HEK293T (cell line): ENCODE measurements around the gene MRPL33.

Source experiments
- CTCF ChIA-PET: fragments of 350-600 bp; formaldehyde crosslinking; extraction: SDS; loops from one replicate; lab custom pipeline; 2021; ENCODE audit warnings: antibody characterized with exemption, inconsistent platforms; lab: Yijun Ruan, JAX
- POLR2A ChIA-PET: fragments of 350-600 bp; formaldehyde crosslinking; extraction: SDS; loops from one replicate; lab custom pipeline; 2020; ENCODE audit warnings: antibody characterized with exemption, inconsistent platforms; lab: Yijun Ruan, JAX
- DNase-seq: peaks from one replicate; pipeline ENCODE4 v3.0.0; 2012; ENCODE audit warnings: mixed read lengths; ENCODE audit errors: extremely low spot score
- ARNT ChIP-seq: fragments of 450-650 bp; IDR thresholded peaks from 2 replicates; pipeline ENCODE4 v1.6.1; 2017; ENCODE audit warnings: mild to moderate bottlenecking
- BHLHE40 ChIP-seq: fragments of 450-650 bp; IDR thresholded peaks from 2 replicates; pipeline ENCODE4 v1.6.1; 2016; ENCODE audit warnings: mild to moderate bottlenecking, moderate library complexity, borderline replicate concordance
- CTBP1 ChIP-seq: fragments of 450-650 bp; IDR thresholded peaks from 2 replicates; pipeline ENCODE4 v1.6.1; 2016; ENCODE audit warnings: borderline replicate concordance
- ELF4 ChIP-seq: fragments of 450-650 bp; IDR thresholded peaks from 2 replicates; pipeline ENCODE4 v1.6.1; 2017; ENCODE audit warnings: antibody characterized with exemption
- FOXA1 ChIP-seq: fragments of 450-650 bp; IDR thresholded peaks from 2 replicates; pipeline ENCODE4 v1.6.1; 2016; ENCODE audit warnings: mild to moderate bottlenecking
- FOXK2 ChIP-seq: fragments of 450-650 bp; IDR thresholded peaks from 2 replicates; pipeline ENCODE4 v1.6.1; 2016; ENCODE audit warnings: mild to moderate bottlenecking
- FOXM1 ChIP-seq: fragments of 450-650 bp; IDR thresholded peaks from 2 replicates; pipeline ENCODE4 v1.6.1; 2017; ENCODE audit warnings: mild to moderate bottlenecking, borderline replicate concordance
- HDGF ChIP-seq: fragments of 450-650 bp; IDR thresholded peaks from 2 replicates; pipeline ENCODE4 v1.6.1; 2017; ENCODE audit warnings: antibody characterized with exemption, borderline replicate concordance
- L3MBTL2 ChIP-seq: fragments of 450-650 bp; conservative IDR thresholded peaks from 2 replicates; pipeline ENCODE4 v1.6.1; 2016; ENCODE audit warnings: mild to moderate bottlenecking
- LEF1 ChIP-seq: fragments of 450-650 bp; IDR thresholded peaks from 2 replicates; pipeline ENCODE4 v1.6.1; 2017; ENCODE audit warnings: mild to moderate bottlenecking, borderline replicate concordance
- NFRKB ChIP-seq: fragments of 450-650 bp; IDR thresholded peaks from 2 replicates; pipeline ENCODE4 v1.6.1; 2016; ENCODE audit warnings: mild to moderate bottlenecking, moderate library complexity
- SP1 ChIP-seq: fragments of 450-650 bp; IDR thresholded peaks from 2 replicates; pipeline ENCODE4 v1.6.1; 2017
- SUZ12 ChIP-seq: fragments of 450-650 bp; IDR thresholded peaks from 2 replicates; pipeline ENCODE4 v1.6.1; 2016; ENCODE audit warnings: mild to moderate bottlenecking
- TARDBP ChIP-seq: fragments of 450-650 bp; IDR thresholded peaks from 2 replicates; pipeline ENCODE4 v1.6.1; 2016
- ZNF384 ChIP-seq: fragments of 450-650 bp; IDR thresholded peaks from 2 replicates; pipeline ENCODE4 v1.6.1; 2016
- TF ChIP-seq, protein P1 (sequence below): fragments of 450-650 bp; IDR thresholded peaks from 2 replicates; pipeline ENCODE4 v1.6.1; 2016

The MRPL33 gene

DNA sequence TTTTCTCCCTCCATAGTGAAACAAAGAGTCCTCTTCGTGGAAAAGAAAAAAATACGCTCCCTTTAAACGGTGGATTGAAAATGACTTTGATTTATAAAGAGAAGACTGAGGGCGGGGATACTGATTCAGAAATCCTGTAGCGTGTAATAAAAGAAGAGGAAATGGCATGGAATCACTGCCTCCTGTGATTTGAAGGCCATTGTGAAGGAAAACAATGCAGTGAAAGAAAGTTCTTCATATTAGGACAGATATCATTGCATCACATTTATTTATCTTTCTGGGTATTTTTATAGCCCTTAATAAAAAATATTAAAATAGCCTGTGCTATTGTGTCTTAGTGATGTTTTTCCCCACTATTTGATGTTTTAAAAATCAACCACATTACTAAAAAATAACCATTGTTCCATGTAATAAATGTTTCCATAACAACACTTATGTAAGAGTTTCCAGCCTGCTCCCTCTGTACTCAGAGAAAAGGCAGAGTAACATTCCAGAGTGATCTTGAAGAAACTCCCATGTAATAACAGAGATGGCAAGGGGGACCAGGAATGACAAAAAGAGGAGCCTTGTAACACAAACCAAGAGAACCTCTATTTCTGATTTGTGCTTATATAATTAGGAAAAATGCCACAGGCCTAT, 8.0 kb downstream of the MRPL33 start:
- POLR2A ChIA-PET = no interaction called here

DNA sequence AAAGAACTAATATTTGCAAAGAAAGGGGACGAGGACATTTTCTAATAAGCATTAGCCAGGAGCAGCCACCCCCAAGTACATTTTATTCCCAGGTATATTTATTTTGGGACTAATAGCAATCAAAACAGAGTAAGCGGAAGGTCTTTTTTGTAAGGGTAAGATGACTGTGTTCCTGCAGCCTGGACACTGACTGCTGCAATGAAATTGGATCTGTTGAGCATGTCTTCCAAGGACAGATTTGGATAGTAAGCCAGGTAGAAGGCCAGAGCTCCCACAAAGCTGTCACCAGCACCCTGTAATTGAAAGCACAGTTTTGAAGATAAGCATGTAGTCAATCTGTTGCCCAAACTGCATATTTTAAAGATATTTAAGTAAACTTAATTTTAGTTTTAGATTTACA, 10.0 kb downstream of the MRPL33 start:
- ChIA-PET POLR2A (no interaction called here), CTCF (no interaction called here)
- no peak for TF ChIP-seq FOXK2
- TF ChIP-seq CTBP1 = no peak
- no peak for TF ChIP-seq TARDBP
- no peak for TF ChIP-seq ARNT
- no peak for TF ChIP-seq L3MBTL2
- TF ChIP-seq SUZ12 = no peak
- no peak for TF ChIP-seq FOXM1
- TF ChIP-seq SP1 = no peak
- no peak for TF ChIP-seq FOXA1
- TF ChIP-seq ZNF384 = no peak
- TF ChIP-seq HDGF = no peak
- no peak for TF ChIP-seq LEF1
- no peak for TF ChIP-seq BHLHE40
- TF ChIP-seq, protein P1, sequence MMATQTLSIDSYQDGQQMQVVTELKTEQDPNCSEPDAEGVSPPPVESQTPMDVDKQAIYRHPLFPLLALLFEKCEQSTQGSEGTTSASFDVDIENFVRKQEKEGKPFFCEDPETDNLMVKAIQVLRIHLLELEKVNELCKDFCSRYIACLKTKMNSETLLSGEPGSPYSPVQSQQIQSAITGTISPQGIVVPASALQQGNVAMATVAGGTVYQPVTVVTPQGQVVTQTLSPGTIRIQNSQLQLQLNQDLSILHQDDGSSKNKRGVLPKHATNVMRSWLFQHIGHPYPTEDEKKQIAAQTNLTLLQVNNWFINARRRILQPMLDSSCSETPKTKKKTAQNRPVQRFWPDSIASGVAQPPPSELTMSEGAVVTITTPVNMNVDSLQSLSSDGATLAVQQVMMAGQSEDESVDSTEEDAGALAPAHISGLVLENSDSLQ = no peak
- TF ChIP-seq ELF4 = no peak
- no peak for TF ChIP-seq NFRKB

More for the DNA sequence above, 8.0 kb downstream of the MRPL33 start:
- no peak for DNase-seq
- TF ChIP-seq TARDBP (no peak), HDGF (no peak), NFRKB (no peak), FOXM1 (no peak), ZNF384 (no peak), L3MBTL2 (no peak)
- TF ChIP-seq, protein P1 = no peak
- CTCF ChIA-PET = interaction anchor here (0.6 kb wide), 1 partner anchor 161 kb away, joined by 3 read pairs; no protein-coding TSS in a partner anchor

DNA sequence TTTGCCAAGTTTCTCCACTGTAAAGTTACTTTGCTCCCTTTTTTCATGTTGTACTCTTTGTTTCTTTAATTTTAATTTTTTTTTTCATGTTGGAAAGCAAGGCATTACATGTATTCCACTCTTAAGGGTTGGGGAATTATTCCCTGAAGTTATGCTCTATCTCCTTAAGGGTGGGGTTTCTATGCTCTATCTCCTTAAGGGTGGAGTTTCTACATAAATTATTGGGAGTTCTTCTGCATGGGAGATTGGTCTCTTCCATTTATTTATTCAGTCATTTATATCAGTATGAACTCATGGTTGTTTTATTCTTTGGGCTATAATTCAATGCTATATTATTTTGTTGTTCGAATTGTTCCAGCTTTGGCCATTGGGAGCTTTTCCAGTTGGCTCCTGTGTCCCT, 11.2 kb downstream of the MRPL33 start:
- ChIA-PET CTCF (interaction anchor here (0.6 kb wide), 2 partner anchors 648 to 658 kb away, joined by 3 read pairs; no protein-coding TSS in a partner anchor), POLR2A (no interaction called here)
- TF ChIP-seq ZNF384 (no peak), L3MBTL2 (no peak), TARDBP (no peak), FOXA1 (no peak), FOXK2 (no peak), SUZ12 (no peak), FOXM1 (no peak)
- TF ChIP-seq, protein P1 = no peak
- DNase-seq = no peak

More for the DNA sequence above, 10.0 kb downstream of the MRPL33 start:
- no peak for DNase-seq

DNA sequence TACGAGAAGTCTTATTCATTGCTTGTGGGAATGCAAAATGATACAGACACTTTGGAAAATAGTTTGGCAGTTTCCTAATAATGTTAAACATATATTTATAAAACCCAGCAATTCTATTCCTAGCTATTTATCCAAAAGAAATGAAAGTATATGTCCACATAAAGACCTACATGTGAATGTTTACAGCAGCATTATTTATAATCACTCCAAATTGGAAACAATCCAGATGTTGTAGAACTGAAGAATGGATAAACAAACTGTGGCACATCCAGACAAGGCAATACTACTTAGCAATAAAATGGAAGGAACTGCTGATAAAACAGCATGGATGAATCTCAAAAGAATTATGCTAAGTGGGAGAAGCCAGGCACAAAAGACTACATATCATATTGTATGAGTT, 19.3 kb downstream of the MRPL33 start:
- DNase-seq = no peak
- ChIA-PET CTCF (no interaction called here), POLR2A (no interaction called here)
- no peak for TF ChIP-seq ZNF384
- TF ChIP-seq FOXM1 = no peak
- no peak for TF ChIP-seq LEF1
- TF ChIP-seq CTBP1 = no peak
- TF ChIP-seq BHLHE40 = no peak
- TF ChIP-seq SUZ12 = no peak
- no peak for TF ChIP-seq FOXK2
- TF ChIP-seq ARNT = no peak
- TF ChIP-seq, protein P1 = no peak
- no peak for TF ChIP-seq L3MBTL2

DNA sequence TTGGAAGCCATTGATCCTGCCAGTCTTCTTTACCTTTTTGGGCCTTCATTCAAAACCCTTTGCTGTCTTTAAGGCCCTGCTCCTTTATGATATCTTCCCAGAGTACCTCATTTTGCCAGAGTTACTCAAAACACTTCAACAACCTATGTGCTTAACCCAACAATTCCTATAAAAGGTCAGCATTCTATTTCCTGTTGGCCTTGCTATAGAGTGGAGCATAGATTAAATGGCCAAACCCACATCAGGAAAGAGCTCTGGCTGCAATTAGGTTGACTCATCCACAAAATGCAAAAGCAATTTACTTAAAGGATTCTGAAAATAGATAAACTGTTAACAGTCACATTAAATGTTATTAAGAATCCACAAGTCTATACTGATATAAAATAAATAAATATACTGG, 21.2 kb downstream of the MRPL33 start:
- TF ChIP-seq FOXA1 (no peak), L3MBTL2 (no peak), BHLHE40 (no peak), SP1 (no peak), ZNF384 (no peak), TARDBP (no peak), SUZ12 (no peak), HDGF (no peak), FOXM1 (no peak)
- ChIA-PET CTCF (no interaction called here), POLR2A (no interaction called here)
- no peak for DNase-seq

DNA sequence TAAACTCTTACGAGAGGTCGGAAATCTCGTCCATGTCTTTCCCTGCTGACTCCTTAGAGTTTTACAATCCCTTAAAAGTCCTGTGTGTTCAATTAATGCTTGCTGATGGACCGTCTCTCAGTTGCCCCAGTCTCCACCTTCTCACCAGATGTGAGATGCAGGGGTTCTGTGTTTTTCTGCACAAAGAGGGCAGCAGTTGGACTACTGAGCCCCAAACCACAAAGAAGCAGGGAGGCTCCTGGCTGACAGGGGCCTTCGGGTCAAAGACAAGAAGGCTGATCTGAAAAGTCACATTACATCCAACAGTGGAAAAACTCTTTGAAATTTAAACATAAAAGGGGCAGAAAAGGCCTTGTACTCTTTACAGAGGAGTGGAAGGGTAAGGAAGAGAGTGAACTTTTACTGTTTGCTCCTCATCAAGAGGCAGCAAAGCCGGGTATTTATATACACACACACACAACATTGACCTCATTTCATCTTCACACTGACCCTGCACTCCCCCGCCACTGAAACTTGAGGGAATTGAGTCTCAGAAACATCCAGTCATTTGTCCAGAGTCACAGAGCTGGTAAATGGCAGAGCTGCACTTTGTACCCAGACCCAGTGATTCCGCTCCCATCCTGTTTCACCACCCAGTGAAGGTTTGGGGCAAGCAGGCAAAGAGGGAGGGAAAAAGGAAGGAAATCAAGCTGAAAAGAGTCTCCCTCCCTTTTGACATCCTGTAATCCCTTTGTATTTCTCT, 23.7 kb downstream of the MRPL33 start:
- ChIA-PET POLR2A (no interaction called here), CTCF (interaction anchor here (1.1 kb wide), 1 partner anchor 81 kb away, joined by 3 read pairs; no protein-coding TSS in a partner anchor)
- DNase-seq = no peak
- TF ChIP-seq FOXK2 (no peak), LEF1 (no peak), SP1 (no peak), ZNF384 (no peak), HDGF (no peak), CTBP1 (no peak)
